Endothelial cell of umbilical vein (primary cell): ENCODE results near the gene PDXDC1. TPM values are rescaled to one million over a fixed set of nuclear protein-coding genes. Genes with fewer than 3 reads are reported as not detected.
"Not testable (repeated sequence)": the region's sequence is repeated elsewhere in the genome, so short reads cannot be mapped to it uniquely, and the experiment has no call there.

Experiments used
- BruUV-seq: library from RNA; stranded (reverse); fragments of 400-500 nt; replicated peaks from 2 replicates; lab custom pipeline; 2021; lab: Mats Ljungman, UMichigan
- CTCF ChIA-PET: fragments of 300-600, 350-600 bp; sonication (Branson Sonifier 250); formaldehyde crosslinking; loops from one replicate; lab custom pipeline; 2021; ENCODE audit warnings: antibody characterized with exemption, inconsistent platforms; lab: Charles Lee
- POLR2A ChIA-PET: fragments of 300-600, 350-600 bp; sonication (Branson Sonifier 250); formaldehyde crosslinking; loops from one replicate; lab custom pipeline; 2021; ENCODE audit warnings: antibody characterized with exemption, inconsistent platforms; lab: Charles Lee
- DNase-seq: peaks from one replicate; pipeline ENCODE4 v3.0.0-alpha.2; 2011; ENCODE audit warnings: low read depth, low spot score
- FAIRE-seq: peaks from 2 replicates; lab custom pipeline; 2011; peaks lifted over from hg19 to GRCh38; lab: Jason Lieb, UNC
- H2AFZ ChIP-seq: 2 replicates; pipeline ENCODE4 v1.6.0; 2012; ENCODE audit warnings: low read depth, low read length, control low read depth, inconsistent platforms
- H3K27ac ChIP-seq: 2 replicates; pipeline ENCODE4 v1.5.1; 2011; ENCODE audit warnings: low read depth, mild to moderate bottlenecking, control low read depth, low read length, moderate library complexity; ENCODE audit not compliant: insufficient read depth
- H3K27me3 ChIP-seq, 2 experiments: 2 replicates each; pipeline versions ENCODE4 v1.6.0 to v1.6.1; 2011; ENCODE audit warnings: low read length in 2 of 2, mixed read lengths in 1 of 2; ENCODE audit not compliant: control insufficient read depth in 2 of 2, insufficient read depth in 2 of 2
- H3K36me3 ChIP-seq, 2 experiments: 2 replicates in 1 of 2; 3 replicates in 1 of 2; pipeline ENCODE4 v1.5.1; 2011; ENCODE audit warnings: low read length in 2 of 2, mild to moderate bottlenecking in 1 of 2, moderate library complexity in 1 of 2; ENCODE audit not compliant: control insufficient read depth in 2 of 2, insufficient read depth in 2 of 2; ENCODE audit errors: extremely low read depth in 1 of 2
- H3K4me1 ChIP-seq: 3 replicates; pipeline ENCODE4 v1.5.1; 2011; ENCODE audit warnings: mild to moderate bottlenecking, low read length; ENCODE audit not compliant: control insufficient read depth, insufficient read depth; ENCODE audit errors: extremely low read depth
- H3K4me2 ChIP-seq: 2 replicates; pipeline ENCODE4 v1.6.1; 2011; ENCODE audit warnings: low read length, control low read depth, mixed read lengths; ENCODE audit not compliant: insufficient read depth
- H3K4me3 ChIP-seq, 3 experiments: fragments of 200-600 bp in 1 of 3; sonication (generic), shearing (Covaris generic) in 1 of 3; replicated peaks in 1 of 3; 2 replicates each; pipeline ENCODE4 v1.5.1; 2011 to 2016; ENCODE audit warnings: control low read depth in 3 of 3, low read length in 3 of 3, mild to moderate bottlenecking in 2 of 3, inconsistent platforms in 1 of 3, low read depth in 1 of 3, moderate library complexity in 1 of 3; ENCODE audit not compliant: insufficient read depth in 1 of 3
- H3K79me2 ChIP-seq: 2 replicates; pipeline ENCODE4 v1.6.0; 2012; ENCODE audit warnings: low read length, inconsistent platforms; ENCODE audit not compliant: control insufficient read depth, insufficient read depth
- H3K9ac ChIP-seq: replicated peaks from 2 replicates; pipeline ENCODE3; 2011; ENCODE audit warnings: low read length, control low read depth; ENCODE audit not compliant: insufficient read depth; ENCODE audit errors: extremely low read depth
- H3K9me1 ChIP-seq: replicated peaks from 3 replicates; pipeline ENCODE4 v1.6.0; 2011; ENCODE audit warnings: mild to moderate bottlenecking, low read length; ENCODE audit not compliant: control insufficient read depth, insufficient read depth; ENCODE audit errors: extremely low read depth
- H3K9me3 ChIP-seq: replicated peaks from 2 replicates; pipeline ENCODE4 v1.5.1; 2012; ENCODE audit warnings: low read length, inconsistent platforms; ENCODE audit not compliant: control insufficient read depth, insufficient read depth
- H4K20me1 ChIP-seq: replicated peaks from 2 replicates; pipeline ENCODE3; 2011; ENCODE audit warnings: mild to moderate bottlenecking, low read length; ENCODE audit not compliant: control insufficient read depth, insufficient read depth; ENCODE audit errors: extremely low read depth
- dilution Hi-C: fragments of 300-500 bp; cut with MboI; formaldehyde crosslinking; loops from one replicate; pipeline ENCODE4 v1.15.0; 2019; ENCODE audit warnings: low sequenced_read_pairs; ENCODE audit not compliant: extremely low pct_ligation_motif_present
- intact Hi-C: fragments of 100-400 bp; cut with micrococcal nuclease; formaldehyde crosslinking; loops from one replicate; pipeline ENCODE4 v1.10.0; 2022
- polyA plus RNA-seq, 4 experiments: library from polyadenylated mRNA; depleted of rRNA in 3 of 4; stranded (reverse) in 3 of 4; unstranded in 1 of 4; fragments of >200 nt; gene quantifications; 2 replicates each; pipeline versions ENCODE4 v1.2.1 to v1.2.3, GENCODE V29; 2011 to 2012; ENCODE audit warnings: missing spikeins in 1 of 4
- total RNA-seq: library from RNA; stranded (reverse); gene quantifications from 2 replicates; pipeline ENCODE4 v1.2.3, GENCODE V29; 2021

PDXDC1 gene
- total and polyA plus RNA-seq, 2 donors (not counting 3 experiments of a cell fraction or from before 2014, with no cell fraction given) = 44.6 to 78.9 TPM

DNA sequence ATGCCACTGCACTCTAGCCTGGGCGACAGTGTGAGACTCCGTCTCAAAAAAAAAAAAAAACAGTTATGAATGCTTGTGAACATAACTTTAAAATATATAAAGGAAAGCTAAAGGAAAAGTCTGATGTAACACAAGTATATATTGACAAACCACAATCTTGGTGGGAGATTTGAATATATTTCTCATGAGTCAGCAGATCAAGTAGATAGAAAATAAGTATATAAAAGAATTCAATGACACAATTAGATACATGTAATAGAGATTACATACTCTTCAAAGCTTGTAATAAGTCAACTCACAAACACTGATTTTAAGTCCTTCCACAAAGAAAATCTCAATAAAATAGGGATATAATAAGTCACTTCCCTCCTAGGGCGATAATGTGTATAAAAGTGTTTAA, 40.8 kb downstream of the PDXDC1 start:
- FAIRE-seq, H3K9ac ChIP-seq, POLR2A ChIA-PET, H3K4me3 ChIP-seq, H3K9me1 ChIP-seq, H3K27me3 ChIP-seq, H3K79me2 ChIP-seq, intact Hi-C loops, H3K27ac ChIP-seq, H2AFZ ChIP-seq, H4K20me1 ChIP-seq, H3K4me2 ChIP-seq, CTCF ChIA-PET, H3K36me3 ChIP-seq, BruUV-seq, DNase-seq, H3K9me3 ChIP-seq, dilution Hi-C loops: not testable (repeated sequence)
- peaks cover 18% of the 10 kb centered on the region for H3K4me1 ChIP-seq

- POLR2A ChIA-PET = not testable (repeated sequence)
- peak; percentile 41 for DNase-seq
Measured at GRCh38 chr16:15016354-15016753, 41.5 kb downstream of the PDXDC1 start.

More at GRCh38 chr16:15016354-15016753, 41.5 kb downstream of the PDXDC1 start:
- intact Hi-C loops, H3K9me1 ChIP-seq, H3K36me3 ChIP-seq, dilution Hi-C loops, BruUV-seq, H3K9me3 ChIP-seq, H3K4me3 ChIP-seq, H2AFZ ChIP-seq, H4K20me1 ChIP-seq, H3K79me2 ChIP-seq, CTCF ChIA-PET, FAIRE-seq, H3K27me3 ChIP-seq, H3K4me2 ChIP-seq: not testable (repeated sequence)
- H3K9ac ChIP-seq = peak overlapping the region; percentile 16
- peak overlapping the region; percentile 65 for H3K27ac ChIP-seq
- peaks cover 18% of the 10 kb centered on the region for H3K4me1 ChIP-seq
